AG09319 (cell line): Measurements from ENCODE around the gene FABP3.

Experiments
- DNase-seq: peaks from one replicate; pipeline ENCODE4 v3.0.0-alpha.2; 2010; ENCODE audit warnings: low read depth; ENCODE audit errors: extremely low read depth
- TF ChIP-seq, protein P1 (sequence below): IDR thresholded peaks from 2 replicates; pipeline ENCODE4 v1.5.1; 2011; ENCODE audit warnings: low read depth, mild to moderate bottlenecking, inconsistent platforms, low read length, moderate library complexity

Gene FABP3

DNA sequence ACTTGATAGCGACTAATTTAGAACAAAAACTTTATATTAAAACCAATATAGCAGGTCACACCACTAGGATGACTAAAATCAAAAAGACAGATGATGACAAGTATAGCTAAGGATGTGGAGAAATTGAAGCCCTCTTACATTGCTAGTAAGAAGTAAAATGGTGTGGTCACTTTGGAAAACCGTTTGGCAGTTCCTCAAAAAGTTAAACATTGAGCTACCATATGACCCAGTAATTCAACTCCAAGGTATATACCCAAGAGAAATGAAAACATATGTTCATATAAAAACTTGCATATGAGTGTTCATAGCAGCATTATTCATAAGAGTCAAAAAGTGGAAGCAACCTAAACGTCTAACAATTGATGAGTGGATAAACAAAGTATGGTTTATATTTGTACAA lies 27.1 kb upstream of the FABP3 start:
- TF ChIP-seq, protein P1, sequence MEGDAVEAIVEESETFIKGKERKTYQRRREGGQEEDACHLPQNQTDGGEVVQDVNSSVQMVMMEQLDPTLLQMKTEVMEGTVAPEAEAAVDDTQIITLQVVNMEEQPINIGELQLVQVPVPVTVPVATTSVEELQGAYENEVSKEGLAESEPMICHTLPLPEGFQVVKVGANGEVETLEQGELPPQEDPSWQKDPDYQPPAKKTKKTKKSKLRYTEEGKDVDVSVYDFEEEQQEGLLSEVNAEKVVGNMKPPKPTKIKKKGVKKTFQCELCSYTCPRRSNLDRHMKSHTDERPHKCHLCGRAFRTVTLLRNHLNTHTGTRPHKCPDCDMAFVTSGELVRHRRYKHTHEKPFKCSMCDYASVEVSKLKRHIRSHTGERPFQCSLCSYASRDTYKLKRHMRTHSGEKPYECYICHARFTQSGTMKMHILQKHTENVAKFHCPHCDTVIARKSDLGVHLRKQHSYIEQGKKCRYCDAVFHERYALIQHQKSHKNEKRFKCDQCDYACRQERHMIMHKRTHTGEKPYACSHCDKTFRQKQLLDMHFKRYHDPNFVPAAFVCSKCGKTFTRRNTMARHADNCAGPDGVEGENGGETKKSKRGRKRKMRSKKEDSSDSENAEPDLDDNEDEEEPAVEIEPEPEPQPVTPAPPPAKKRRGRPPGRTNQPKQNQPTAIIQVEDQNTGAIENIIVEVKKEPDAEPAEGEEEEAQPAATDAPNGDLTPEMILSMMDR = no peak

DNA sequence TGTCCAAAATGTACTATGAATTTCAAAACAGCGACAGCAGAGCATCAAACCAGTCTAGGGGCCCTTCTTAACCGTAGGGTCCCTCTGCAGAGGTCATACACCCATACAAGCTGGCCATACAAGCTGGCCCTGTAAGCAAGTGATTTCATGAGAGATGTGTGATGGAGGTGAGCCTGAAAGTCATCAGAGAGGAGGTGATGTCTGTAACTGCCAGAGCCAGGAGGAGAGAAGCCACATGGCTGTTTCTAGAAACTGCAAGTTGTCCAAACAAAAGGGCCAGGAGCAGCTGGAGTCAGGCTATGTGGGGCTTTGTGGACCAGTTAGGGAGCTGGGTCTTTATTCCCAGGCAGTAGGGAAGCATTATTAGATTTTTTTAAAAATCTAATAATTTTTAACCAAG lies 25.4 kb upstream of the FABP3 start:
- no peak for DNase-seq
- TF ChIP-seq, protein P1 = no peak

More for the DNA sequence above, 27.1 kb upstream of the FABP3 start:
- no peak for DNase-seq

DNA sequence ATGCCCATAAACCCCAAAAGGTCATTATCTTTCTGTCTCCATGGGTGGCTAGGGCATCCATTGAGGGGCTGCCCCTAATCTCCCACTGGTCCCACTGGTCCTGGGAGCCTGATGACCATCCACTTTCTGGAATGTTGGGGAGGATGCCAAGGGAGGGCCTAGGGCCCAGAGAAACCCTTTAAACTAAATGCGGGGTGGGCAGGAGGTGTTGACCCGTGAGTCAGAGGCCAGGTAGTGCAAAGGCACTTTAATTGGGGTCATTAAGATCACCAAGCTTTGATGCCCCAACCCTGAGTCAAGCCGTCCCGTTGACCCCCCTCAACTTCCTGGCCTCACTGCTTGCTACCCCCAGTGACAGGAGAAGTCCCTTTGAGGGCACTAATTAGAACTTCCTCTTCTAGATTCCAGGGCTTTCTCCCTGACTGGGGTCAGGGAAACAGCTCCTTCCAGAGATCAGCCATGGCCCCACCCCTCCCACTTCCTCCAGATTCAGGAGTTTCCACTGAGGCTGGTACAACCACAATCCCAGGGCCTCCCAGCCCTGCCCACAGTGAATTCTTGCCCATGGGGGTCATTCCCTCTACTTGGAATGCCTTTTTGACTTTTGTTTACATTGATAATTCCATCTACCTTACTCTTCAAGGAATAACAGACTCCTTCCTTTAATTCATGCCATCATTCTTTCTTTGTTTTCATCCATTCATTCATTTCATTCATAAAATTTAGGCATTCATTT lies 24.7 kb upstream of the FABP3 start:
- no peak for DNase-seq
- TF ChIP-seq, protein P1 = no peak

DNA sequence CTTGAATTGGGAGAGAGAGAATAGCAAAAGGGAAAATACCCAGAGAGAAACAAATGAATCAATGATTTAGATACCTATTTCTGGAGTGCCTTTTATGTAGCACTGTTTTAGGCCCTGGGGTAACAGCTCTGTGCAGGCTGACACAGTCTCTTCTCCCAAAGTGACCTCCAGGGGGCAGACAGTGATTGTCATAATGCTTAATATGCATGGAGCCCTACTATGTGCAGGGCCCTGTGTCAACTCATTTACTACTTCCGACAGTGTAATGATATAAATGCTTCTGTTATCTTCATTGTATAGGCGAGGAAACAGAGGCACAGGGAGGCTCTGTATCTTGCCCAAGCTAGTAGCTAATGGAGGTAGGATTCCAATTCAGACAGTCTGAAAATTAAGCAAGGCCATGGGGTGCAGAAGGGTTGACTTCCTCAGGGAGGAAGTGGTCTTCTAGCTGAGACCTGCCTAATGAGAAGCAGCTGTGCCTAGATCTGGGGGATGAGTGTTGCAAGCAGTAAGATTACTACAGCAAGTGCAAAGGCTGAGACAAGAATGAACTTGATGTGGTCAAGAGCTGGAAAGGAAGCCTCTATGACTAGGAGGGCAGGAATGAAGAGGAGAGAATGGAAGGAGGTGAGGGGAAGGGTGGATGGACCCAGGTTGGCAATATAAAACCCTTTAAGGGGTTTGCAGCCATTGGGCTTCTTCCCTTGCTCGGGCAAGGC lies 23.9 kb upstream of the FABP3 start:
- peak; percentile 93 for DNase-seq
- TF ChIP-seq, protein P1 = peak; percentile 51

DNA sequence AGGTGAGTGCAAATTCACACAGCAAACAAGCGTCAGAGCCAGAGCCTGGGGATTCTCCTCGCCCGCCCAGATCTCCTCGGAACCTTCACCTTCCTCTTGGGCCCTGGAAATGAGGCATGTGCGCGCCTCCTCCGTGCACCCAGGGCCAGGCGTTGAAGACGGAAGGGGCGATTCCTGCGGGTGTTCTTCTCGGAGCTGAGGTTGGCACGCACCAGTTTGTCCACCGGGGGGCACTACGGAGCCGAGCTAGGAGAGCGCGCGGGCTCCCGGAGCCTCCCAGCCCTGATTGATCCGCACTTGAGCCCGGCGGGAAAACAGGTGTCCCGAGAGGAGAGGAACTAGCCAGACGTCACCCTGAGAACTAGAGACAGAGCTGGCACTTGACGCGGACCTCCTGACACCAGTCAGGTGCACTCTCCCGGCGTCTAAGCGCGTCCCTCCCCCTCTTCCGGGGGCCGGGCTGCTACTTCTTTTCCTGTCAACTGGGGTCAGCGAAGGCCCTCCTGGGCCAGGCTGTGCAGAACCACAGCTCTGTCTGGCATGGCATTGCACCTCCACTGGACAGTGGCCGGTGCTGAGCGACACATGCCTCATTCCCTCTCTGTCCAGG lies 21.8 kb upstream of the FABP3 start:
- TF ChIP-seq, protein P1 = peak; percentile 87
- DNase-seq = no peak

DNA sequence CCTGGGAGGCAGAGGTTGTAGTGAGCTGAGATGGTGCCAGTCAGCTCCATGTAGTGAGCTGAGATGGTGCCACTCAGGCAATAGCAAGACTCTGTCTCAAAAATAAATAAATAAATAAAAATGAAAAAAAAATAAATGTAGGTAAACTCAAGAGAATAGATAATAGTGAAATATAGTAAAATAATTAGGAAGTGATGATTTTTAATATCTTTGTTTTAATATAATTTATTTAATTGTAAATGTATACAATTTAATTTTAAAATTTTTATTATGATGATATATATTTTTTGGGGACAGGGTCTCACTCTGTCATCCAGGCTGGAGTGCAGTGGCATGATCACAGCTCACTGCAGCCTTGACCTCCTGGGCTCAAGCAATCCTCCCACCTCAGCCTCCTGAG lies 20.6 kb upstream of the FABP3 start:
- DNase-seq = no peak

DNA sequence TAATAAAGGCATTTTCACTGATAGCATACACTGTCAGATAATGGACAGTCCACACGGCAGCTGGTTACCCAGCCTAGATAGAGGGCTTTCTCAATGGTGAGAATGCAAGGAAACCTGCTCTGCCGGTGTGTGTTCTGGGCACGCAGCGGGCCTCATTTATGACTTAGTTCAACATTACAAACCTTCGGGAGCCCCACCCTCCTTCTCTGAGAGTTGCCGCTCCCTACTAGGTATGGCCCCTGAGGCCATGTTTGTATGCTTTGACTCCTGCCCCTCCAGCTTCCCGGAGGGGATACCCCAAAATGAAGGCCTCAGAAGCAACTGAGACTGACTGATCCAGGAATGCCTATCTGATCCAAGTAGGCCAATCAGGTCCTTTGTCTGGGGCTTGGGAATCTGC lies 17.2 kb upstream of the FABP3 start:
- DNase-seq = no peak
- TF ChIP-seq, protein P1 = no peak

More for the DNA sequence above, 20.6 kb upstream of the FABP3 start:
- TF ChIP-seq, protein P1 = no peak
